T-helper 17 cell (primary cell): ENCODE data around the gene MYH2. TPM values are rescaled to one million over a fixed set of nuclear protein-coding genes. Genes with fewer than 3 reads are reported as not detected.
"Not testable (repeated sequence)": the region's sequence is repeated elsewhere in the genome, so short reads cannot be mapped to it uniquely, and the experiment has no call there.

Source experiments
- ATAC-seq: fragments of 150-1000 bp; cut with Tn5 transposase; 2 replicates; pipeline ENCODE4 v1.10.0; 2021; ENCODE audit warnings: mild to moderate bottlenecking, moderate library complexity
- DNase-seq, 3 donors: peaks; one replicate each; pipeline versions ENCODE4 v3.0.0 to v3.0.0-alpha.2; 2020 to 2021
- H3K9me3 ChIP-seq: one replicate; pipeline ENCODE4 v1.7.0; 2013; ENCODE audit warnings: low read length, mild to moderate bottlenecking; ENCODE audit not compliant: control insufficient read depth, poor library complexity, severe bottlenecking
- H3K27ac Mint-ChIP-seq: one replicate; pipeline ENCODE4 v1.8.0; 2022; ENCODE audit warnings: mild to moderate bottlenecking, moderate library complexity, mixed read lengths
- H3K27me3 Mint-ChIP-seq: one replicate; pipeline ENCODE4 v1.8.0; 2022; ENCODE audit warnings: mixed read lengths
- H3K36me3 Mint-ChIP-seq: one replicate; pipeline ENCODE4 v1.8.0; 2022; ENCODE audit warnings: low read depth, mixed read lengths
- H3K4me1 Mint-ChIP-seq: one replicate; pipeline ENCODE4 v1.8.0; 2022; ENCODE audit warnings: mild to moderate bottlenecking, mixed read lengths
- H3K4me3 Mint-ChIP-seq: one replicate; pipeline ENCODE4 v1.8.0; 2022; ENCODE audit warnings: mild to moderate bottlenecking, moderate library complexity, mixed read lengths
- total RNA-seq, 4 donors: library from RNA in 2 of 4; stranded (reverse) in 2 of 4; gene quantifications; one replicate each; pipeline ENCODE4 v1.2.3 and lab custom pipeline; 2022 to 2026

The MYH2 gene
- total RNA-seq, 2 donors from 2014 or later, result not detected

- not testable (repeated sequence) for H3K4me1 Mint-ChIP-seq, DNase-seq, H3K27me3 Mint-ChIP-seq, H3K27ac Mint-ChIP-seq, ATAC-seq, H3K36me3 Mint-ChIP-seq, H3K9me3 ChIP-seq, H3K4me3 Mint-ChIP-seq
Observed at GRCh38 chr17:10543486-10543885, 6.0 kb downstream of the MYH2 start.

GRCh38 chr17:10541179-10541578, 8.3 kb downstream of the MYH2 start:
- H3K27me3 Mint-ChIP-seq, H3K36me3 Mint-ChIP-seq, H3K4me1 Mint-ChIP-seq, H3K4me3 Mint-ChIP-seq, ATAC-seq, H3K9me3 ChIP-seq, H3K27ac Mint-ChIP-seq, DNase-seq: not testable (repeated sequence)

- H3K9me3 ChIP-seq, result no peaks in the 10 kb centered on the region
- H3K27ac Mint-ChIP-seq, result no peak overlapping the region
- DNase-seq (no peak), ATAC-seq (no peak)
- no peaks in the 10 kb centered on the region for H3K36me3 Mint-ChIP-seq
- no peak overlapping the region for H3K4me3 Mint-ChIP-seq
- H3K4me1 Mint-ChIP-seq, result no peaks in the 10 kb centered on the region
- H3K27me3 Mint-ChIP-seq, result peaks cover 12% of the 10 kb centered on the region
Observed at GRCh38 chr17:10532026-10532425, 17.4 kb downstream of the MYH2 start.

DNA sequence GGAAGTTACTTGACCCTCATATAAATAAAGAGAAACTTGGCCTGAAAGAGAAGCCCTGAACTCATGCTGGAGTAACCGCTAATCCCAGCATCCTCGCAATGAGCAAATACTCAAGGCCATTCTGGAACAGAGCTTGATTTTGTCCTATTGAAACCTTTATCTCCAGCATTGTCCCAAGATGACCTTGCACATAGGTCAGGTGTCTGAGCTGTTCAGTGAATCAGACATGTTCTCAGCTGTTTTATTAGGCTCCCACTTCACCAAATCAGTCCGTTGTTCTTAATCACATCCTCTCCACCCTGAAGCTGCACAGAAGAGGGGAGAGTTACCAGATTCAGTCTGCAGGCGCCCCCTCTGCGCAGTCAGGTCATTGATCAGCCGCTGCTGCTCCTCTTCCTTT, 22.0 kb downstream of the MYH2 start:
- no peak overlapping the region for H3K27ac Mint-ChIP-seq
- peaks cover 3% of the 10 kb centered on the region for H3K36me3 Mint-ChIP-seq
- no peaks in the 10 kb centered on the region for H3K9me3 ChIP-seq
- no peak overlapping the region for H3K4me3 Mint-ChIP-seq
- H3K4me1 Mint-ChIP-seq, result no peaks in the 10 kb centered on the region
- ATAC-seq (no peak), DNase-seq (no peak)
- H3K27me3 Mint-ChIP-seq, result peaks cover 17% of the 10 kb centered on the region

DNA sequence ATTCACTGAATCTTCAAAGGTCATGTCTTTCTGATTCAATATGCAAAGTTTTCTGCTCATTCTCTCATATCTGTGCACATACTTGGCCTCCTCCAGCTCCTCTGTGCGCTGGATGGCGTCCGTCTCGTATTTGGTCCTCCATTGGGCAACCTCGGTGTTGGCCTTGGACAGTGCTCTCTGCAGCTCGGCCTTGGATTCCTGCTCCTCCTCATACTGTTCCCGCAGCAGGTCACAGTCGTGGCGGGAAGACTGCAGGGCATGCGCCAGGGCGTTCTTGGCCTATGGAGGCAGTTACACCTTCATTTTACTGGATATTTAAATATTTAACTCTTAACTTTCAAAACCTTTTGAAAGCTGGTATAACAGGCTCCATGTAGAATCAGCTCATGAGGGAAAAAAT, 22.9 kb downstream of the MYH2 start:
- no peak overlapping the region for H3K4me3 Mint-ChIP-seq
- H3K27me3 Mint-ChIP-seq, result peaks cover 13% of the 10 kb centered on the region
- ATAC-seq (no peak), DNase-seq (no peak)
- H3K27ac Mint-ChIP-seq, result no peak overlapping the region
- H3K9me3 ChIP-seq, result no peaks in the 10 kb centered on the region
- H3K36me3 Mint-ChIP-seq, result peaks cover 3% of the 10 kb centered on the region
- no peaks in the 10 kb centered on the region for H3K4me1 Mint-ChIP-seq

DNA sequence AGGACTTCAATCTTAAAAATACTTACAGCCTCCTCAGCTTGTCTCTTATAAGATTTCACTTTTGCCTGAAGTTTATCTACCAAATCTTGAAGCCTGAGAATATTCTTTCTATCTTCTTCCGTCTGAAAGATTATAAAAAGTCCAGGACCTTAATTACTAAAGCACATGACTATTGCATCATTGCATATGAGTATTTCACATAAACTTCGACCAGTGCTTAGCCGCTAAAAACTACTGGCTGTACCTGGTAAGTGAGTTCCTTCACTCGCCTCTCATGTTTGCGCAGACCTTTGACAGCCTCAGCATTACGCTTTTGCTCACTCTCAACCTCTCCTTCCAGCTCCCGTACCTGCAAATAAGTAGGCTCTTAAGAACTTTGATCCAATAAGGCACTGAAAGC, 26.4 kb downstream of the MYH2 start:
- DNase-seq, result no peak
- peaks cover 3% of the 10 kb centered on the region for H3K36me3 Mint-ChIP-seq
- no peak overlapping the region for H3K27ac Mint-ChIP-seq
- no peak overlapping the region for H3K4me3 Mint-ChIP-seq
- no peaks in the 10 kb centered on the region for H3K9me3 ChIP-seq
- ATAC-seq, result no peak
- H3K4me1 Mint-ChIP-seq, result no peaks in the 10 kb centered on the region
- H3K27me3 Mint-ChIP-seq, result peaks cover 5% of the 10 kb centered on the region

DNA sequence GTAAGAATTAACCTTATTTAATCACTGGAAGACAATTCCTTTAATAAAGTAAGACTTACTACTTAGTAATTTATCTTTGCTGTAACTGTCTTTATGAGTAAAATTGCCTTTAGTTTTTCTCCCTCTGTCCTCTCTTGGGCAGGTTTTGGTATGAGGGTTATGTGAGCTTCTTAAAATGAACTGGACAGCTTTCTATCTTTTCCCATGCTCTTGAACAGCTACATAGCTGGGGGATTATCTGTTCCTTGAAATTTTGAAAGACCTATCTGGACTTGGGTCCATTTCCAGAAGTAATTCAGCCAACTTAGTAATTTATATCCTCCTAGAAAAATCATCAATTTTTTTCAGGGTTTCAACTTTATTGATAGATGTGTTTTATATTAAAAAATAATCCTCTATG, 27.5 kb downstream of the MYH2 start:
- ATAC-seq, result no peak

GRCh38 chr17:10518271-10519037, 31.0 kb downstream of the MYH2 start, which contains the start of gene MYH1:
MYH1 (minus strand) TSS chr17:10518542; CDS start chr17:10516642, 1,900 bp downstream.
- H3K9me3 ChIP-seq, result no peaks in the 10 kb centered on the region
- Mint-ChIP-seq H3K36me3 (peaks cover 1% of the 10 kb centered on the region), H3K4me3 (no peak within 1 kb of the TSS), H3K27ac (no peak within 1 kb of the TSS), H3K27me3 (peaks cover 3% of the 10 kb centered on the region), H3K4me1 (no peaks in the 10 kb centered on the region)
- no peak for ATAC-seq
- DNase-seq, result no peak

More for the DNA sequence above, 27.5 kb downstream of the MYH2 start:
- H3K9me3 ChIP-seq, result no peaks in the 10 kb centered on the region
- Mint-ChIP-seq H3K27me3 (peaks cover 5% of the 10 kb centered on the region), H3K27ac (no peak overlapping the region), H3K4me3 (no peak overlapping the region), H3K4me1 (no peaks in the 10 kb centered on the region), H3K36me3 (peaks cover 3% of the 10 kb centered on the region)
- DNase-seq, result no peak

- Mint-ChIP-seq H3K4me1 (no peaks in the 10 kb centered on the region), H3K27ac (no peak overlapping the region), H3K4me3 (no peak overlapping the region), H3K27me3 (peaks cover 5% of the 10 kb centered on the region), H3K36me3 (no peaks in the 10 kb centered on the region)
- DNase-seq (no peak), ATAC-seq (no peak)
- H3K9me3 ChIP-seq, result no peaks in the 10 kb centered on the region
Observed at GRCh38 chr17:10516638-10517037, 32.8 kb downstream of the MYH2 start.

DNA sequence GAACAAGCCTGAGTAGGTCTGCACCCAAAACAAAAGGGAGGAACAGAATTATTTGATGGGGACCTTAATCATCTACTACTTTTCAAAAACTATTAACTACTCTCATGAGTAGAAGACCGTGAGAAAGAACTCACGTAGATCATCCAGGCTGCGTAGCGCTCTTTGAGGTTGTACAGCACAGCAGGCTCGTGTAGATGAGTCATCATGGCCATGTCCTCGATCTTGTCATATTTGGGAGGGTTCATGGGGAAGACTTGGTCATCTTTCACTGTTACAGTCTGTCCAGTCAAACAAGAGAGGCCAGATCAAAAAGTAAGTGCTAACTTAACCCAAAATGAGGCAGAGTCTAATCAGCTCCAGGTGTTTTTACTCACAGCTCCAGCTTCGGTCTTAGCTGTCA, 33.4 kb downstream of the MYH2 start:
- no peak overlapping the region for H3K27ac Mint-ChIP-seq
- ATAC-seq (no peak), DNase-seq (no peak)
- no peaks in the 10 kb centered on the region for H3K9me3 ChIP-seq
- no peaks in the 10 kb centered on the region for H3K36me3 Mint-ChIP-seq
- no peak overlapping the region for H3K4me3 Mint-ChIP-seq
- H3K4me1 Mint-ChIP-seq, result no peaks in the 10 kb centered on the region
- peaks cover 5% of the 10 kb centered on the region for H3K27me3 Mint-ChIP-seq

DNA sequence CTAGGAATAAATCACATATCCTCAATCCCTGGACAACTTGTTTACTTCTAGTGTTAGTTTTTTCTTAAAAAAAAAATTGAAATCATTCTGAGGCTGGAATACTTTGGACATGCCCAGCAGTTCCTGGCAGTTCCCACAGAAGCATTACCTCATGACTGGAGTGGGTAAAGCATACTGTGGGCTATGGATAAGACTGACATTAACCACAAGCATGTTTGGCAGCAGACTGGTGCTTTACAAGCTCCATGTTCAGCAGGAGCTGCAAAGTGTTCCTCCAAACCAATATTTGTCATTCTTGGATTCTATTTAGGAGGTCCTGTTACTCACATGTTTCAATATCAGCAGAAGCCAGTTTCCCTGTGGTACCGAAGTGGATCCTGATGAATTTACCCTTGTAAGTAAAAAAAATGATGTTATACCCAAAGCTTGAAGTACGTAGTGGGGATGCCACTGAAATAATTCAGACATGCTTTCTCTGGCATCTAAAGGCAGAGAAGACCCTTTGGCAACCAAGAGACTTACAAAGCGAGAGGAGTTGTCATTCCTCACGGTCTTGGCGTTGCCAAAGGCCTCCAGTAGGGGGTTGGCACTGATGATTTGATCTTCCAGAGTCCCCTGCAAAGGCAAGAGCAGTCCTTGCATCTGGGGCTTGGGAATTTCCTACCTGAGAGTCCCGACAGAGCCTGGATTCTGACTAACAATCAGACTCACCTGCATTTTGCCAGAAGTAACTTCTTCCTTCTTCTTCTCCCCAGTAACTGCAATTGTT, 36.0 kb downstream of the MYH2 start:
- no peaks in the 10 kb centered on the region for H3K36me3 Mint-ChIP-seq
- no peak overlapping the region for H3K4me3 Mint-ChIP-seq
- ATAC-seq (no peak), DNase-seq (no peak)
- no peaks in the 10 kb centered on the region for H3K4me1 Mint-ChIP-seq
- H3K9me3 ChIP-seq, result no peaks in the 10 kb centered on the region
- peaks cover 10% of the 10 kb centered on the region for H3K27me3 Mint-ChIP-seq
- no peak overlapping the region for H3K27ac Mint-ChIP-seq

DNA sequence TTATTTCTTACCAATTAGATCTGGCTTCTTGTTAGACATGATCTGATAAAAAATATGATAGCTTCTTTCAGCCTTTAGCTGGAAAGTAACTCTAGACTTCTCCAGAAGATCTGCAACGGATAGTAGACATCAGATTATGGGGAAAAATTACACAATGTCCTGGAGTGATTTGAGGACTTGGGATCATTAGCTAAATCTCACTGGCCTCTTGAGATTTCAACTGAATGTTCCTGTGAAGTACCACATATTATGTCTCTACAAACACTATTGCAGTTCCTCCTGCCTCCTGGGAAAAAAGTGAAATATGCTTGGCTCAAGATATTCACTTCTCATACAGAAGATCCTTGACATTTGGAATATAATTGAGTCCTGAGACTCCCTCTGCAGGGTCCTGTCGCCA, 36.6 kb downstream of the MYH2 start:
- DNase-seq, result no peak
- Mint-ChIP-seq H3K36me3 (no peaks in the 10 kb centered on the region), H3K27me3 (peaks cover 10% of the 10 kb centered on the region), H3K27ac (no peak overlapping the region), H3K4me1 (no peaks in the 10 kb centered on the region), H3K4me3 (no peak overlapping the region)
- no peak for ATAC-seq
- no peaks in the 10 kb centered on the region for H3K9me3 ChIP-seq

- Mint-ChIP-seq H3K27ac (no peak overlapping the region), H3K4me1 (no peaks in the 10 kb centered on the region), H3K27me3 (peaks cover 7% of the 10 kb centered on the region), H3K4me3 (no peak overlapping the region), H3K36me3 (no peaks in the 10 kb centered on the region)
- ATAC-seq (no peak), DNase-seq (no peak)
- H3K9me3 ChIP-seq, result no peaks in the 10 kb centered on the region
Observed at GRCh38 chr17:10499950-10500349, 49.5 kb downstream of the MYH2 start.

DNA sequence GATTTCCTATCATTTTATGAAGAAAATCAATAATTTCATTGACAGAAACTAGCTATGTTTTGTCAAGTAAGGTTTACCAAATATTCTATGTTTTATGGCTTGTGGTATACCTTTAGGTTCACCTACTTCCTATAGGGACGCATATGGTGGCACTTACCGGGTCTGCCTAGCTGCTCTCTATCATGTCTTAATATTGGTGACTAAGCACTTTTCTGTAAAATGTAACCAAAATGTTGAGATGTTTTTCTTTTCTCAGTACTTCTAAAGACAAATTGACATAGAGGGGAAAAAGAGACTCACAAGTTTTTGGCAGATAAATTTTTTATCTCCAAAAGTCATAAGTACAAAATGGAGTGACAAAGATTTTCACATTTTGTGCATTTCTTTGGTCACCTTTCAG, 57.5 kb downstream of the MYH2 start:
- no peak for ATAC-seq

More for the DNA sequence above, 57.5 kb downstream of the MYH2 start:
- no peaks in the 10 kb centered on the region for H3K4me1 Mint-ChIP-seq
- H3K4me3 Mint-ChIP-seq, result no peak overlapping the region
- no peaks in the 10 kb centered on the region for H3K9me3 ChIP-seq
- DNase-seq, result no peak
- H3K27me3 Mint-ChIP-seq, result no peaks in the 10 kb centered on the region
- peaks cover 2% of the 10 kb centered on the region for H3K36me3 Mint-ChIP-seq
- H3K27ac Mint-ChIP-seq, result no peak overlapping the region
